OCI-LY3 (cell line): ENCODE measurements around the gene SESTD1.

ENCODE experiments used
- H2AFZ ChIP-seq: fragments of 200-600, 300-600 bp; shearing (Covaris generic); 2 replicates; pipeline ENCODE4 v1.6.0; 2014; ENCODE audit warnings: antibody characterized with exemption, low read depth, low read length
- H3K27ac ChIP-seq: fragments of 200-600, 300-600 bp; sonication (generic); 2 replicates; pipeline ENCODE4 v1.5.1; 2014; ENCODE audit warnings: mild to moderate bottlenecking, low read length, moderate library complexity, mixed read lengths
- H3K27me3 ChIP-seq: fragments of 200-600, 300-600 bp; sonication (generic); 2 replicates; pipeline ENCODE4 v1.6.1; 2014; ENCODE audit warnings: low read depth, low read length, mixed read lengths
- H3K36me3 ChIP-seq: fragments of 200-600, 300-600 bp; sonication (generic); replicated peaks from 2 replicates; pipeline ENCODE3; 2014; ENCODE audit warnings: low read depth, low read length, mixed read lengths
- H3K4me1 ChIP-seq: fragments of 300-600, 200-600 bp; sonication (generic); 2 replicates; pipeline ENCODE4 v1.6.1; 2014; ENCODE audit warnings: low read length, mixed read lengths
- H3K4me2 ChIP-seq: fragments of 200-600, 300-600 bp; sonication (generic); 2 replicates; pipeline ENCODE4 v1.6.1; 2014; ENCODE audit warnings: low read length, mixed read lengths
- H3K4me3 ChIP-seq: fragments of 300-600, 200-600 bp; sonication (generic); 2 replicates; pipeline ENCODE4 v1.5.1; 2014; ENCODE audit warnings: antibody characterized with exemption, mild to moderate bottlenecking, low read length, moderate library complexity
- H3K79me2 ChIP-seq: fragments of 300-600, 200-600 bp; shearing (Covaris generic); 2 replicates; pipeline ENCODE4 v1.6.1; 2014; ENCODE audit warnings: mild to moderate bottlenecking, low read length, mixed read lengths
- H3K9ac ChIP-seq: fragments of 300-600, 200-600 bp; shearing (Covaris generic); 2 replicates; pipeline ENCODE4 v1.6.0; 2014; ENCODE audit warnings: mild to moderate bottlenecking, low read length, moderate library complexity
- H3K9me3 ChIP-seq: fragments of 200-600, 300-600 bp; shearing (Covaris generic); 2 replicates; pipeline ENCODE4 v1.6.1; 2014; ENCODE audit warnings: low read length, mixed read lengths; ENCODE audit not compliant: insufficient read depth
- H4K20me1 ChIP-seq: fragments of 200-600, 300-600 bp; sonication (generic); 2 replicates; pipeline ENCODE4 v1.6.1; 2016; ENCODE audit warnings: low read length, mixed read lengths; ENCODE audit not compliant: insufficient read depth
- EZH2phosphoT487 ChIP-seq: fragments of 200-600 bp; shearing (Covaris generic); IDR thresholded peaks from 2 replicates; pipeline ENCODE4 v1.6.1; 2018; ENCODE audit warnings: antibody characterized with exemption, mixed run types, low read depth
- TF ChIP-seq, protein P1 (sequence below): fragments of 200-600, 300-600 bp; sonication (generic); IDR thresholded peaks from 2 replicates; pipeline ENCODE4 v1.5.1; 2014; ENCODE audit warnings: antibody characterized with exemption, low read length, low read depth

The SESTD1 gene

DNA sequence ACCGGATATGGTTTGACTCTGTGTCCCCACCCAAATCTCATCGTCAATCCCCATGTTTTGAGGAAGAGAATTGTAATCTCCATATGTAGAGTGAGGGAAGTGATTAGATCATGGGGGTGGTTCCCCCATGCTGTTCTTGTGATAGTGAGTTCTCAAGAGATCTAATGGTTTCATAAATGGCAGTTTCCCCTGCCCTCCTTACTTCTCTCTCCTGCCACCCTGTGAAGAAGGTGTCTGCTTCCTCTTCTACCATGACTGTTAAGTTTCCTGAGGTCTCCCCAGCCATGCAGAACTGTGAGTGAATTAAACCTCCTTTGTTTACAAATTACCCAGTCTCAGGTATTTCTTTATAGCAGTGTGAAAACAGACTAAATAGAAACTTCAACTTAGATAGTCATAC, 69.5 kb downstream of the SESTD1 start:
- 0 out of 2 replicates have a peak, but pooled peaks cover 7% of the 10 kb centered on the region for H3K9me3 ChIP-seq
- TF ChIP-seq, protein P1, sequence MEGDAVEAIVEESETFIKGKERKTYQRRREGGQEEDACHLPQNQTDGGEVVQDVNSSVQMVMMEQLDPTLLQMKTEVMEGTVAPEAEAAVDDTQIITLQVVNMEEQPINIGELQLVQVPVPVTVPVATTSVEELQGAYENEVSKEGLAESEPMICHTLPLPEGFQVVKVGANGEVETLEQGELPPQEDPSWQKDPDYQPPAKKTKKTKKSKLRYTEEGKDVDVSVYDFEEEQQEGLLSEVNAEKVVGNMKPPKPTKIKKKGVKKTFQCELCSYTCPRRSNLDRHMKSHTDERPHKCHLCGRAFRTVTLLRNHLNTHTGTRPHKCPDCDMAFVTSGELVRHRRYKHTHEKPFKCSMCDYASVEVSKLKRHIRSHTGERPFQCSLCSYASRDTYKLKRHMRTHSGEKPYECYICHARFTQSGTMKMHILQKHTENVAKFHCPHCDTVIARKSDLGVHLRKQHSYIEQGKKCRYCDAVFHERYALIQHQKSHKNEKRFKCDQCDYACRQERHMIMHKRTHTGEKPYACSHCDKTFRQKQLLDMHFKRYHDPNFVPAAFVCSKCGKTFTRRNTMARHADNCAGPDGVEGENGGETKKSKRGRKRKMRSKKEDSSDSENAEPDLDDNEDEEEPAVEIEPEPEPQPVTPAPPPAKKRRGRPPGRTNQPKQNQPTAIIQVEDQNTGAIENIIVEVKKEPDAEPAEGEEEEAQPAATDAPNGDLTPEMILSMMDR, result no peak
- TF ChIP-seq EZH2phosphoT487, result no peak

DNA sequence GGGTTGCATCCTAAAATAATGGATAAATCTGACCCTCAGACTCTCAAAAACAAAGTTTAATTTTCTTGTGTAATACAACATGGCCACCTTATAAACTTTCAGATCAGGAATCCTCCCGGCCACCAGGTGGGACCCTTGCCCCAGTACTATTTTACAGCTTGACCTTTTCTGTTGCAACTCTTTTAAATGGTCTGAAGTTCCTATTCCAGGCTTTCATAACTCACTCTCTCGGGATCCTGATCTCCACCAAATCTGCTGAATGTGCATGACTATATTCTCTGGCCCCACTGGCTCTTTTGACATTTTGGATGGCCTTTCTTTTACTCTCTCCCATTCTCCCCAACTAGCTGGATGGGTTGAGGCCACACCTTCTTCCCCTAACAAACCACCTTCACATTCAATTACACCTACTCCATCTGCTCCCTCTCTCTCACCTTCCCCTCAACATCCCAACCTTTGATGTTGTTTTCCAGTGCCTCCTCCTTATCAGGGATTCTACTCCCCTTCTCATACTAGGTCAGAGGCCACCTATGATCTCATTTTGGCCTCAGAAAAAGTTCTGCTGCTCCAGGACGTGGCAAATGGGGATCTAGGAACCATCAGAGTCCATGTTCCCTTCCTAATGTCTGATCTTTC, 70.8 kb downstream of the SESTD1 start:
- Histone ChIP-seq H3K27me3 (no peaks in the 10 kb centered on the region), H4K20me1 (no peaks in the 10 kb centered on the region), H3K79me2 (no peaks in the 10 kb centered on the region), H3K36me3 (peaks cover 3% of the 10 kb centered on the region), H3K9me3 (0 out of 2 replicates have a peak, but pooled peaks cover 7% of the 10 kb centered on the region), H3K4me1 (no peaks in the 10 kb centered on the region), H3K4me2 (no peak overlapping the region), H2AFZ (no peak overlapping the region), H3K4me3 (no peak overlapping the region), H3K9ac (no peak overlapping the region), H3K27ac (no peak overlapping the region)
- no peak for TF ChIP-seq EZH2phosphoT487
- TF ChIP-seq, protein P1, result no peak

More for the DNA sequence above, 69.5 kb downstream of the SESTD1 start:
- no peak overlapping the region for H3K27ac ChIP-seq
- no peaks in the 10 kb centered on the region for H3K79me2 ChIP-seq
- H3K4me3 ChIP-seq, result no peak overlapping the region
- no peak overlapping the region for H3K9ac ChIP-seq
- H2AFZ ChIP-seq, result no peak overlapping the region
- H3K4me2 ChIP-seq, result no peak overlapping the region
- no peaks in the 10 kb centered on the region for H3K4me1 ChIP-seq
- no peaks in the 10 kb centered on the region for H3K27me3 ChIP-seq
- H3K36me3 ChIP-seq, result peaks cover 3% of the 10 kb centered on the region
- H4K20me1 ChIP-seq, result no peaks in the 10 kb centered on the region

DNA sequence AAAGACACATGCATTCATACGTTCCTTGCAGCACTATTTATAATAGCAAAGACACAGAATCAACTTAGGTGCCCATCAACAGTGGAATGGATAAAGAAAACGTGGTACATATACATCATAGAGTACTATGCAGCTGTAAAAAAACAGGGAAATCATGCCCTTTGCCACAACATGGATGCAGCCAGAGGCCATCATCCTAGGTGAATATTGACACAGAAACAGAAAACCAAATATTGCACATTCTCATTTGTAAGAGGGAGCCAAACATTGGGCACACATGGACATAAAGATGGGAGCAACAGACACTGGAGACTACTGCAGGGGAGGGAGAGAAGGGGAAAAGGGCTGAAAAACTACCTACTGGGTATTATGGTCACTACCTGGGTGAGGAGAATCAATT, 73.5 kb downstream of the SESTD1 start:
- peaks cover 3% of the 10 kb centered on the region for H3K36me3 ChIP-seq
- H3K27me3 ChIP-seq, result no peaks in the 10 kb centered on the region
- no peaks in the 10 kb centered on the region for H3K4me1 ChIP-seq
- H3K4me2 ChIP-seq, result no peak overlapping the region
- no peak overlapping the region for H3K4me3 ChIP-seq
- H3K79me2 ChIP-seq, result no peaks in the 10 kb centered on the region
- H3K9me3 ChIP-seq, result 0 out of 2 replicates have a peak, but pooled peaks cover 7% of the 10 kb centered on the region
- no peaks in the 10 kb centered on the region for H4K20me1 ChIP-seq
- no peak overlapping the region for H2AFZ ChIP-seq
- TF ChIP-seq EZH2phosphoT487, result no peak
- no peak overlapping the region for H3K9ac ChIP-seq
- no peak overlapping the region for H3K27ac ChIP-seq

DNA sequence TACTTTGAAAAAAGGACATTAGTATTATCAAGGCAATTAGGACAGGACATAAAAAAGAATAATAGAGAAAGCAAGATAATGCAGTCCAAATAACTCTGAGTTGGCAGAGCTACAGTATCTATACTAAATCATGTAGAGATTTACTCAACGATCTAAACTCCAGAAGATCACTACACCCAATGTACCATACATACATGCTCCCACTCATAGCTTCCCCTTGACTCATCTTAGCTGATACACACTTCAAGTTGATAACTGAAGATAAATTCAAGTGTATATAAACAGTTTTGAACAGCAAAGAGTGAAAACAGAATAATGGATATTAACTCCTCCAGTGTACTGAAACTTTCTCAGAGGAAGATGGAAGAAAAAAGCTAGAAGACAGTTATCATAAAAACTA, 78.5 kb downstream of the SESTD1 start:
- no peaks in the 10 kb centered on the region for H3K79me2 ChIP-seq
- H3K4me3 ChIP-seq, result no peak overlapping the region
- no peaks in the 10 kb centered on the region for H3K36me3 ChIP-seq
- H2AFZ ChIP-seq, result no peak overlapping the region
- no peaks in the 10 kb centered on the region for H3K27me3 ChIP-seq
- no peaks in the 10 kb centered on the region for H4K20me1 ChIP-seq
- 0 out of 2 replicates have a peak, but pooled peaks cover 3% of the 10 kb centered on the region for H3K9me3 ChIP-seq
- TF ChIP-seq, protein P1, result no peak
- no peak for TF ChIP-seq EZH2phosphoT487
- H3K9ac ChIP-seq, result no peak overlapping the region
- H3K27ac ChIP-seq, result no peak overlapping the region
- no peak overlapping the region for H3K4me2 ChIP-seq
- H3K4me1 ChIP-seq, result no peaks in the 10 kb centered on the region
